PC-3 (cell line): ENCODE results near the gene EFNA5.

Experiments
- EZH2 ChIP-seq: fragments of 300-600 bp; sonication (generic); IDR thresholded peaks from one replicate; pipeline ENCODE4 v1.6.1; 2017; ENCODE audit warnings: antibody characterized with exemption, mild to moderate bottlenecking, low read length; ENCODE audit not compliant: unreplicated experiment
- EZH2phosphoT487 ChIP-seq: fragments of 300-600 bp; sonication (generic); IDR thresholded peaks from 2 replicates; pipeline ENCODE4 v1.6.1; 2018; ENCODE audit warnings: mild to moderate bottlenecking, antibody characterized with exemption, low read length, borderline replicate concordance
- TF ChIP-seq, protein P1 (sequence below): fragments of 300-600 bp; sonication (generic); conservative IDR thresholded peaks from 2 replicates; pipeline ENCODE4 v1.5.1; 2017; ENCODE audit warnings: antibody characterized with exemption, low read depth, mild to moderate bottlenecking, low read length

DNA sequence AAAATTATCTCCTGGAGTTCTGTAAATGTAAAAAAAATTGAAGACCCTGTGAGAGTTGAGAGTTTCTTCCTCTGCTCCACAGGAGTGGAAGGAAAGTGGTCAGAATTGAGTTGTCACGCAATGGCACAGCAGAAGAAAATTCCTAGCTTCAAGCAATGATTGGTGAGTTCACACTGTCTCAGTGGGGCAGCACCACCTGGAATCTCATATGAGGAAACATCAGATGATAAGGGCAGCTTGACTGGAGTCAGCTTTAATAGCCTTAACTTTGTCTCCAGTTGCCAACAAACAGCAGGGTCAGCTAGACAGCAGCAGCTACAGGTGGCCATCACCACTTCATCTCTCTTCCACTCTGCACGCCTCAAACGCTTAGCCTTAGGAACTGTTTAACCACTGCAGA, 211.1 kb downstream of the EFNA5 start:
- TF ChIP-seq, protein P1, sequence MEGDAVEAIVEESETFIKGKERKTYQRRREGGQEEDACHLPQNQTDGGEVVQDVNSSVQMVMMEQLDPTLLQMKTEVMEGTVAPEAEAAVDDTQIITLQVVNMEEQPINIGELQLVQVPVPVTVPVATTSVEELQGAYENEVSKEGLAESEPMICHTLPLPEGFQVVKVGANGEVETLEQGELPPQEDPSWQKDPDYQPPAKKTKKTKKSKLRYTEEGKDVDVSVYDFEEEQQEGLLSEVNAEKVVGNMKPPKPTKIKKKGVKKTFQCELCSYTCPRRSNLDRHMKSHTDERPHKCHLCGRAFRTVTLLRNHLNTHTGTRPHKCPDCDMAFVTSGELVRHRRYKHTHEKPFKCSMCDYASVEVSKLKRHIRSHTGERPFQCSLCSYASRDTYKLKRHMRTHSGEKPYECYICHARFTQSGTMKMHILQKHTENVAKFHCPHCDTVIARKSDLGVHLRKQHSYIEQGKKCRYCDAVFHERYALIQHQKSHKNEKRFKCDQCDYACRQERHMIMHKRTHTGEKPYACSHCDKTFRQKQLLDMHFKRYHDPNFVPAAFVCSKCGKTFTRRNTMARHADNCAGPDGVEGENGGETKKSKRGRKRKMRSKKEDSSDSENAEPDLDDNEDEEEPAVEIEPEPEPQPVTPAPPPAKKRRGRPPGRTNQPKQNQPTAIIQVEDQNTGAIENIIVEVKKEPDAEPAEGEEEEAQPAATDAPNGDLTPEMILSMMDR: no peak
- TF ChIP-seq EZH2 (no peak), EZH2phosphoT487 (no peak)
